K562 (cell line): ENCODE measurements around the gene PHETA1.

Source experiments
- MAFK ChIP-seq: IDR thresholded peaks from 2 replicates; pipeline ENCODE4 v1.6.1; 2011; ENCODE audit warnings: low read length, improper control_type of control experiment
- NR2C1 ChIP-seq, 2 experiments: fragments of 450-650 bp; IDR thresholded peaks; 2 replicates each; pipeline ENCODE4 v1.6.1; 2017; ENCODE audit warnings: mild to moderate bottlenecking in 2 of 2, antibody characterized with exemption in 1 of 2, inconsistent platforms in 1 of 2, missing compliant biosample characterization in 1 of 2, missing genetic modification characterization in 1 of 2
- NRF1 ChIP-seq, 2 experiments: fragments of 450-650 bp; IDR thresholded peaks in 1 of 2; conservative IDR thresholded peaks in 1 of 2; 2 replicates each; pipeline ENCODE4 v1.6.1; 2014; ENCODE audit warnings: mild to moderate bottlenecking in 2 of 2
- REST ChIP-seq, 2 experiments: fragments of 450-650 bp; formaldehyde crosslinking in 1 of 2; IDR thresholded peaks; 2 replicates each; pipeline versions ENCODE4 v1.4.0 to v1.6.1; 2014 to 2020; ENCODE audit warnings: mild to moderate bottlenecking in 2 of 2, borderline replicate concordance in 1 of 2, low read depth in 1 of 2
- ZNF274 ChIP-seq: IDR thresholded peaks from 2 replicates; pipeline ENCODE4 v1.6.1; 2011; ENCODE audit warnings: low read depth, mild to moderate bottlenecking, low read length, moderate library complexity, borderline replicate concordance
- ZNF311 ChIP-seq: fragments of 250-450 bp; sonication (Bioruptor Pico); IDR thresholded peaks from 2 replicates; pipeline ENCODE4 v1.4.0; 2020; ENCODE audit warnings: mild to moderate bottlenecking, moderate library complexity
- TF ChIP-seq, protein P1 (sequence below), 2 experiments: fragments of 450-650 bp in 1 of 2; sonication (generic) in 1 of 2; formaldehyde crosslinking in 1 of 2; IDR thresholded peaks in 1 of 2; conservative IDR thresholded peaks in 1 of 2; 2 replicates each; pipeline versions ENCODE4 v1.6.1 to v1.8.1; 2016 to 2023; ENCODE audit warnings: mild to moderate bottlenecking in 2 of 2, moderate library complexity in 2 of 2, inconsistent platforms in 1 of 2, missing genetic modification reagents in 1 of 2
- TF ChIP-seq, protein P2 (sequence below): sonication (generic); formaldehyde crosslinking; IDR thresholded peaks from 2 replicates; pipeline ENCODE4 v1.8.0; 2023; ENCODE audit warnings: mild to moderate bottlenecking, missing genetic modification reagents

DNA sequence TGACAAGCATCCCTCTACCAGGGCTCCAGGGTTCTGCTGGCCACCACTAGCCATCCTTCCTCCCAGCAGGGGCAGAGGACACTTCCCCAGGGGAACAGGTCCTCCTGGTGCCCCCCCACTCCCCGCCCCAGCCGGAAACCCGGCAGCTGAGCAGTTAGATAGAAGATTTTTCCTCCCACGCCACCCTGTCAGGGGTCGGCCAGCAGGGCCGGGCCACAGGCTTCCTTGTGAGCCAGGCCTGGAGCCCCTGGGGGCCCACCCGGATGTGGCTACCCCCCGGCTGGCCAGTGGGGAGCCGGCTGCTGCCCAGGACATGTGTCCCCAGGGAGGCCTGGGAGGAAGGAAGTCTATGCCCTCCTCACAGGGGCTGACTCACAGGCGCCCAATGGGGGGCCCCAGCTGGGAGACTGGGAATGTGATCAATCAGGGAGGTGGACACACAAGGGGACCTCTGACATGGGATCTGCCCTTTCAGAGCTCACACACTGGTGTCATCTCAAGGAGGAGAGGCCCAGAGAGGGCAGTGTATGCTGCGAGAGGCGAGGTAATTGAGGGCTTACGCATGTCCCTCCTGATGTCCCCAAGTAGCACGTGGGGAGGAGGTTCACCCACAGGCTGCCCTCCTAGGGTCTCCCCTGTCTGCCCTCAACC is 41.0 kb upstream of the PHETA1 start:
- TF ChIP-seq NR2C1 (IDR thresholded peaks at IDR 0.05) (no peak), NR2C1 (tag; IDR thresholded peaks at IDR 0.05) (no peak; the same call in 1 of the 2 replicates), ZNF274 (no peak), MAFK (no peak), NRF1 (conservative IDR thresholded peaks at IDR 0.05 in 1 of 2, IDR thresholded peaks at IDR 0.05 in 1 of 2) (peak; percentile 57 to 72; a peak in 3 of 4 replicates), ZNF311 (CRISPR knock-in tag) (no peak), REST (IDR thresholded peaks at IDR 0.05; ENCODE audit: borderline replicate concordance) (no peak), REST (CRISPR knock-in tag; IDR thresholded peaks at IDR 0.05; ENCODE audit: low read depth) (no peak)
- TF ChIP-seq, protein P1, sequence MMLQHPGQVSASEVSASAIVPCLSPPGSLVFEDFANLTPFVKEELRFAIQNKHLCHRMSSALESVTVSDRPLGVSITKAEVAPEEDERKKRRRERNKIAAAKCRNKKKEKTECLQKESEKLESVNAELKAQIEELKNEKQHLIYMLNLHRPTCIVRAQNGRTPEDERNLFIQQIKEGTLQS (IDR thresholded peaks at IDR 0.05): no peak; the same call in 1 of the 2 replicates
- TF ChIP-seq, protein P1 (CRISPR knock-in tag; conservative IDR thresholded peaks at IDR 0.05): no peak
- TF ChIP-seq, protein P2, sequence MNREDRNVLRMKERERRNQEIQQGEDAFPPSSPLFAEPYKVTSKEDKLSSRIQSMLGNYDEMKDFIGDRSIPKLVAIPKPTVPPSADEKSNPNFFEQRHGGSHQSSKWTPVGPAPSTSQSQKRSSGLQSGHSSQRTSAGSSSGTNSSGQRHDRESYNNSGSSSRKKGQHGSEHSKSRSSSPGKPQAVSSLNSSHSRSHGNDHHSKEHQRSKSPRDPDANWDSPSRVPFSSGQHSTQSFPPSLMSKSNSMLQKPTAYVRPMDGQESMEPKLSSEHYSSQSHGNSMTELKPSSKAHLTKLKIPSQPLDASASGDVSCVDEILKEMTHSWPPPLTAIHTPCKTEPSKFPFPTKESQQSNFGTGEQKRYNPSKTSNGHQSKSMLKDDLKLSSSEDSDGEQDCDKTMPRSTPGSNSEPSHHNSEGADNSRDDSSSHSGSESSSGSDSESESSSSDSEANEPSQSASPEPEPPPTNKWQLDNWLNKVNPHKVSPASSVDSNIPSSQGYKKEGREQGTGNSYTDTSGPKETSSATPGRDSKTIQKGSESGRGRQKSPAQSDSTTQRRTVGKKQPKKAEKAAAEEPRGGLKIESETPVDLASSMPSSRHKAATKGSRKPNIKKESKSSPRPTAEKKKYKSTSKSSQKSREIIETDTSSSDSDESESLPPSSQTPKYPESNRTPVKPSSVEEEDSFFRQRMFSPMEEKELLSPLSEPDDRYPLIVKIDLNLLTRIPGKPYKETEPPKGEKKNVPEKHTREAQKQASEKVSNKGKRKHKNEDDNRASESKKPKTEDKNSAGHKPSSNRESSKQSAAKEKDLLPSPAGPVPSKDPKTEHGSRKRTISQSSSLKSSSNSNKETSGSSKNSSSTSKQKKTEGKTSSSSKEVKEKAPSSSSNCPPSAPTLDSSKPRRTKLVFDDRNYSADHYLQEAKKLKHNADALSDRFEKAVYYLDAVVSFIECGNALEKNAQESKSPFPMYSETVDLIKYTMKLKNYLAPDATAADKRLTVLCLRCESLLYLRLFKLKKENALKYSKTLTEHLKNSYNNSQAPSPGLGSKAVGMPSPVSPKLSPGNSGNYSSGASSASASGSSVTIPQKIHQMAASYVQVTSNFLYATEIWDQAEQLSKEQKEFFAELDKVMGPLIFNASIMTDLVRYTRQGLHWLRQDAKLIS (CRISPR knock-in tag): no peak
